Astrocyte (in vitro differentiated cells and primary cell): ENCODE results near the gene KRTAP5-5. TPM values are rescaled to one million over a fixed set of nuclear protein-coding genes. Genes with fewer than 3 reads are reported as not detected.
"Not testable (repeated sequence)": the region's sequence is repeated elsewhere in the genome, so short reads cannot be mapped to it uniquely, and the experiment has no call there.

Experiments used
- DNase-seq: peaks from one replicate; pipeline ENCODE4 v3.0.0-alpha.2; 2010; ENCODE audit warnings: low read depth
- FAIRE-seq: peaks from 2 replicates; lab custom pipeline; 2011; peaks lifted over from hg19 to GRCh38; lab: Jason Lieb, UNC
- H2AFZ ChIP-seq: 2 replicates; pipeline ENCODE4 v1.6.0; 2012; ENCODE audit warnings: low read depth, low read length, inconsistent platforms
- H3K27ac ChIP-seq: 2 replicates; pipeline ENCODE4 v1.5.1; 2011; ENCODE audit warnings: low read depth, low read length, inconsistent platforms
- H3K27me3 ChIP-seq: 2 replicates; pipeline ENCODE4 v1.6.0; 2011; ENCODE audit warnings: low read length, inconsistent platforms; ENCODE audit not compliant: insufficient read depth
- H3K36me3 ChIP-seq: 2 replicates; pipeline ENCODE4 v1.5.1; 2011; ENCODE audit warnings: low read length, inconsistent platforms; ENCODE audit not compliant: insufficient read depth
- H3K4me1 ChIP-seq: 2 replicates; pipeline ENCODE4 v1.5.1; 2011; ENCODE audit warnings: low read length, inconsistent platforms; ENCODE audit not compliant: insufficient read depth
- H3K4me2 ChIP-seq: 2 replicates; pipeline ENCODE4 v1.6.0; 2012; ENCODE audit warnings: low read length, inconsistent platforms
- H3K4me3 ChIP-seq: 2 replicates; pipeline ENCODE4 v1.5.1; 2011; ENCODE audit warnings: low read depth, mild to moderate bottlenecking, low read length, inconsistent platforms; ENCODE audit not compliant: insufficient read depth
- H3K79me2 ChIP-seq: 2 replicates; pipeline ENCODE4 v1.6.0; 2012; ENCODE audit warnings: mild to moderate bottlenecking, low read length, inconsistent platforms; ENCODE audit not compliant: insufficient read depth
- H3K9ac ChIP-seq: 2 replicates; pipeline ENCODE4 v1.6.0; 2012; ENCODE audit warnings: mild to moderate bottlenecking, low read length, inconsistent platforms
- H3K9me3 ChIP-seq: 2 replicates; pipeline ENCODE4 v1.5.1; 2012; ENCODE audit warnings: low read depth, mild to moderate bottlenecking, low read length, inconsistent platforms; ENCODE audit not compliant: insufficient read depth
- H4K20me1 ChIP-seq: 2 replicates; pipeline ENCODE4 v1.6.0; 2012; ENCODE audit warnings: low read length, inconsistent platforms; ENCODE audit not compliant: insufficient read depth
- H3K27ac Mint-ChIP-seq: one replicate; pipeline ENCODE4 v1.8.0; 2021; ENCODE audit warnings: mild to moderate bottlenecking, mixed read lengths; ENCODE audit not compliant: unreplicated experiment
- H3K27me3 Mint-ChIP-seq: one replicate; pipeline ENCODE4 v1.8.0; 2021; ENCODE audit warnings: low read depth, mixed read lengths; ENCODE audit not compliant: unreplicated experiment
- H3K36me3 Mint-ChIP-seq: one replicate; pipeline ENCODE4 v1.8.0; 2021; ENCODE audit warnings: low read depth, mixed read lengths; ENCODE audit not compliant: unreplicated experiment
- H3K4me1 Mint-ChIP-seq: one replicate; pipeline ENCODE4 v1.8.0; 2021; ENCODE audit warnings: low read depth, mixed read lengths; ENCODE audit not compliant: unreplicated experiment
- H3K4me3 Mint-ChIP-seq: one replicate; pipeline ENCODE4 v1.8.0; 2021; ENCODE audit warnings: mild to moderate bottlenecking, moderate library complexity, mixed read lengths; ENCODE audit not compliant: unreplicated experiment
- H3K9me3 Mint-ChIP-seq: one replicate; pipeline ENCODE4 v1.8.0; 2021; ENCODE audit warnings: mild to moderate bottlenecking, mixed read lengths; ENCODE audit not compliant: unreplicated experiment
- CTCF ChIP-seq: IDR thresholded peaks from 2 replicates; pipeline ENCODE4 v1.5.1; 2011; ENCODE audit warnings: low read depth, mild to moderate bottlenecking, inconsistent platforms, low read length, moderate library complexity; ENCODE audit not compliant: insufficient read depth
- EZH2 ChIP-seq: IDR thresholded peaks from 2 replicates; pipeline ENCODE4 v1.6.1; 2012; ENCODE audit warnings: mild to moderate bottlenecking, low read length, inconsistent platforms; ENCODE audit not compliant: insufficient read depth
- total RNA-seq: library from RNA; stranded (reverse); gene quantifications from 2 replicates; pipeline ENCODE4 v1.2.1, GENCODE V29; 2021

Gene KRTAP5-5
- total RNA-seq, 1 donor from 2014 or later: not detected

GRCh38 chr11:1603629-1604028 lies 25.9 kb upstream of the KRTAP5-5 start:
- Histone ChIP-seq H3K27me3 (peaks cover 37% of the 10 kb centered on the region), H2AFZ (no peak overlapping the region), H4K20me1 (no peaks in the 10 kb centered on the region), H3K4me2 (no peak overlapping the region), H3K4me3 (no peak overlapping the region), H3K27ac (no peak overlapping the region), H3K4me1 (no peaks in the 10 kb centered on the region), H3K9me3 (no peaks in the 10 kb centered on the region), H3K79me2 (no peaks in the 10 kb centered on the region), H3K36me3 (no peaks in the 10 kb centered on the region), H3K9ac (no peak overlapping the region)
- TF ChIP-seq CTCF (no peak), EZH2 (no peak)
- H3K9me3 Mint-ChIP-seq: peaks cover 2% of the 10 kb centered on the region
- H3K36me3 Mint-ChIP-seq: no peaks in the 10 kb centered on the region
- no peak for DNase-seq
- H3K27me3 Mint-ChIP-seq: peaks cover 51% of the 10 kb centered on the region
- peak; percentile 23 for FAIRE-seq
- H3K4me1 Mint-ChIP-seq: peaks cover 7% of the 10 kb centered on the region
- no peak overlapping the region for H3K27ac Mint-ChIP-seq
- H3K4me3 Mint-ChIP-seq: no peak overlapping the region

DNA sequence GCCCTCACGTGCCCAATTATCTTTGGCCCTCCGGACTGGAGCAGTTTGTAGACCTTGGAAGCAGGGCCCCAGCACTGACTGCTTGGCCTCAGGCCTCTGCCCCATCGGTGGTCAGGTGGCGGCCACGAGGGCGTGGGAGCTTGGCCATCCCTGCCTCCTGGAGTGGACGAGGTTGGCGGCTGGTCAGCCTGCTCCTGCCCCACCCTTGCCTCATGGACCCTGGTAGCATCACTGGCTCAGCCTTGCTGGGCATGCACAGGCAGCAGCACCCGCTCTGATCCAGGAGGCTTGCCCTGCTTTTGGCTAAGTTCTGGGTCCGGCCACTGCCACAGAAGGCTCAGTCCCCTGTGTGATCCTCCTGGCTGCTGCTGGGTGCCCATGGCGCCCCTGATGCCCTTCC lies 25.4 kb upstream of the KRTAP5-5 start:
- Histone ChIP-seq H3K4me2 (no peak overlapping the region), H3K9ac (no peak overlapping the region), H3K4me1 (no peaks in the 10 kb centered on the region), H2AFZ (no peak overlapping the region), H4K20me1 (no peaks in the 10 kb centered on the region), H3K4me3 (no peak overlapping the region), H3K9me3 (no peaks in the 10 kb centered on the region), H3K27ac (no peak overlapping the region), H3K79me2 (no peaks in the 10 kb centered on the region), H3K36me3 (no peaks in the 10 kb centered on the region), H3K27me3 (peaks cover 35% of the 10 kb centered on the region)
- Mint-ChIP-seq H3K9me3 (peaks cover 2% of the 10 kb centered on the region), H3K27ac (no peak overlapping the region), H3K4me1 (peaks cover 7% of the 10 kb centered on the region), H3K27me3 (peaks cover 47% of the 10 kb centered on the region), H3K4me3 (no peak overlapping the region), H3K36me3 (no peaks in the 10 kb centered on the region)
- FAIRE-seq (no peak), DNase-seq (no peak)
- TF ChIP-seq EZH2 (no peak), CTCF (no peak)

GRCh38 chr11:1604711-1605110 lies 24.9 kb upstream of the KRTAP5-5 start:
- Histone ChIP-seq H3K9me3 (no peaks in the 10 kb centered on the region), H3K4me2 (no peak overlapping the region), H3K79me2 (no peaks in the 10 kb centered on the region), H2AFZ (no peak overlapping the region), H3K4me1 (no peaks in the 10 kb centered on the region), H3K27me3 (peaks cover 32% of the 10 kb centered on the region), H3K4me3 (no peak overlapping the region), H4K20me1 (no peaks in the 10 kb centered on the region), H3K27ac (no peak overlapping the region), H3K36me3 (no peaks in the 10 kb centered on the region), H3K9ac (no peak overlapping the region)
- Mint-ChIP-seq H3K4me3 (no peak overlapping the region), H3K9me3 (peaks cover 2% of the 10 kb centered on the region), H3K36me3 (no peaks in the 10 kb centered on the region), H3K4me1 (peaks cover 7% of the 10 kb centered on the region), H3K27me3 (peaks cover 42% of the 10 kb centered on the region), H3K27ac (no peak overlapping the region)
- FAIRE-seq (no peak), DNase-seq (no peak)
- TF ChIP-seq EZH2: no peak
- no peak for TF ChIP-seq CTCF

GRCh38 chr11:1605923-1606322 lies 23.7 kb upstream of the KRTAP5-5 start:
- FAIRE-seq, H3K79me2 ChIP-seq, H3K36me3 Mint-ChIP-seq, H3K4me3 Mint-ChIP-seq, H3K9ac ChIP-seq, H3K27ac ChIP-seq, H2AFZ ChIP-seq, H3K36me3 ChIP-seq, H3K4me2 ChIP-seq, DNase-seq, H3K4me1 Mint-ChIP-seq, H4K20me1 ChIP-seq, H3K4me3 ChIP-seq, H3K9me3 ChIP-seq, H3K4me1 ChIP-seq, H3K9me3 Mint-ChIP-seq, H3K27ac Mint-ChIP-seq: not testable (repeated sequence)
- peaks cover 24% of the 10 kb centered on the region for H3K27me3 ChIP-seq
- peaks cover 35% of the 10 kb centered on the region for H3K27me3 Mint-ChIP-seq
